ENCODE data around the gene TMEM120B. TPM values are rescaled to one million over a fixed set of nuclear protein-coding genes. Genes with fewer than 3 reads are reported as not detected.

The TMEM120B gene
- total RNA-seq, 1 donor, result 8.3 TPM

GRCh38 chr12:121731473-121731872, 18.9 kb downstream of the TMEM120B start:
- no peaks in the 10 kb centered on the region for H3K4me1 ChIP-seq (ENCODE audit: insufficient read depth, low read length)
- H4K20me1 ChIP-seq (ENCODE audit: insufficient read depth, low read length), result no peaks in the 10 kb centered on the region
- no peak for TF ChIP-seq CTCF (IDR thresholded peaks at IDR 0.05; ENCODE audit: extremely low read depth, low read depth, low read length)
- DNase-seq (ENCODE audit: insufficient read length, low spot score, missing footprints), result no peak
- H3K9me3 ChIP-seq (ENCODE audit: low read depth, low read length), result no peaks in the 10 kb centered on the region
- no peaks in the 10 kb centered on the region for H3K27me3 ChIP-seq (ENCODE audit: insufficient read depth, low read length)
- no peak overlapping the region for H2AFZ ChIP-seq (ENCODE audit: low read length)
- no peak overlapping the region for H3K27ac ChIP-seq (ENCODE audit: low read depth, low read length)
- H3K79me2 ChIP-seq (ENCODE audit: insufficient read depth, low read length), result peaks cover 3% of the 10 kb centered on the region
- no peak overlapping the region for H3K4me3 ChIP-seq (ENCODE audit: insufficient read depth, low read length)
- no peaks in the 10 kb centered on the region for H3K36me3 ChIP-seq (ENCODE audit: insufficient read depth, low read length)
- no peak overlapping the region for H3K4me2 ChIP-seq (ENCODE audit: insufficient read depth, low read length)

- Histone ChIP-seq H3K27me3 (ENCODE audit: insufficient read depth, low read length) (no peaks in the 10 kb centered on the region), H3K4me3 (ENCODE audit: insufficient read depth, low read length) (no peak overlapping the region), H2AFZ (ENCODE audit: low read length) (no peak overlapping the region), H3K79me2 (ENCODE audit: insufficient read depth, low read length) (peaks cover 3% of the 10 kb centered on the region), H4K20me1 (ENCODE audit: insufficient read depth, low read length) (no peaks in the 10 kb centered on the region), H3K4me1 (ENCODE audit: insufficient read depth, low read length) (no peaks in the 10 kb centered on the region), H3K27ac (ENCODE audit: low read depth, low read length) (no peak overlapping the region), H3K4me2 (ENCODE audit: insufficient read depth, low read length) (no peak overlapping the region), H3K36me3 (ENCODE audit: insufficient read depth, low read length) (no peaks in the 10 kb centered on the region), H3K9me3 (ENCODE audit: low read depth, low read length) (no peaks in the 10 kb centered on the region)
- no peak for TF ChIP-seq CTCF (IDR thresholded peaks at IDR 0.05; ENCODE audit: extremely low read depth, low read depth, low read length)
- no peak for DNase-seq (ENCODE audit: insufficient read length, low spot score, missing footprints)
Observed at GRCh38 chr12:121733849-121734248, 21.3 kb downstream of the TMEM120B start.

GRCh38 chr12:121738340-121738858, 25.8 kb downstream of the TMEM120B start:
- Histone ChIP-seq H2AFZ (ENCODE audit: low read length) (no peak overlapping the region), H3K79me2 (ENCODE audit: insufficient read depth, low read length) (no peaks in the 10 kb centered on the region)
- no peak for TF ChIP-seq CTCF (IDR thresholded peaks at IDR 0.05; ENCODE audit: extremely low read depth, low read depth, low read length)

GRCh38 chr12:121740847-121741246, 28.3 kb downstream of the TMEM120B start:
- H4K20me1 ChIP-seq (ENCODE audit: insufficient read depth, low read length), result no peaks in the 10 kb centered on the region
- H3K4me3 ChIP-seq (ENCODE audit: insufficient read depth, low read length), result no peak overlapping the region
- H3K36me3 ChIP-seq (ENCODE audit: insufficient read depth, low read length), result no peaks in the 10 kb centered on the region
- no peak overlapping the region for H3K4me2 ChIP-seq (ENCODE audit: insufficient read depth, low read length)
- H3K9me3 ChIP-seq (ENCODE audit: low read depth, low read length), result no peaks in the 10 kb centered on the region
- H3K27me3 ChIP-seq (ENCODE audit: insufficient read depth, low read length), result no peaks in the 10 kb centered on the region
- H3K79me2 ChIP-seq (ENCODE audit: insufficient read depth, low read length), result no peaks in the 10 kb centered on the region
- no peak for TF ChIP-seq CTCF (IDR thresholded peaks at IDR 0.05; ENCODE audit: extremely low read depth, low read depth, low read length)
- H3K4me1 ChIP-seq (ENCODE audit: insufficient read depth, low read length), result peaks cover 3% of the 10 kb centered on the region
- H3K27ac ChIP-seq (ENCODE audit: low read depth, low read length), result no peak overlapping the region
- no peak for DNase-seq (ENCODE audit: insufficient read length, low spot score, missing footprints)
- H2AFZ ChIP-seq (ENCODE audit: low read length), result no peak overlapping the region

More at GRCh38 chr12:121738340-121738858, 25.8 kb downstream of the TMEM120B start:
- no peaks in the 10 kb centered on the region for H4K20me1 ChIP-seq (ENCODE audit: insufficient read depth, low read length)
- no peaks in the 10 kb centered on the region for H3K9me3 ChIP-seq (ENCODE audit: low read depth, low read length)
- H3K4me3 ChIP-seq (ENCODE audit: insufficient read depth, low read length), result no peak overlapping the region
- DNase-seq (ENCODE audit: insufficient read length, low spot score, missing footprints), result no peak
- no peak overlapping the region for H3K27ac ChIP-seq (ENCODE audit: low read depth, low read length)
- H3K4me2 ChIP-seq (ENCODE audit: insufficient read depth, low read length), result no peak overlapping the region
- no peaks in the 10 kb centered on the region for H3K36me3 ChIP-seq (ENCODE audit: insufficient read depth, low read length)
- H3K4me1 ChIP-seq (ENCODE audit: insufficient read depth, low read length), result peaks cover 3% of the 10 kb centered on the region
- no peaks in the 10 kb centered on the region for H3K27me3 ChIP-seq (ENCODE audit: insufficient read depth, low read length)

All from osteoblast (primary cell).